ENCODE results near the gene PAN2. TPM values are rescaled to one million over a fixed set of nuclear protein-coding genes. Genes with fewer than 3 reads are reported as not detected.

The PAN2 gene
- total RNA-seq, 4 donors from 2014 or later: 24.2 to 60.1 (median 28.9) TPM

- WGBS, 2 donors: 75 to 77% methylated on average over 11 of the region's 11 CpGs
- no peak for TF ChIP-seq POLR2A (IDR thresholded peaks at IDR 0.05)
- TF ChIP-seq, protein P1, sequence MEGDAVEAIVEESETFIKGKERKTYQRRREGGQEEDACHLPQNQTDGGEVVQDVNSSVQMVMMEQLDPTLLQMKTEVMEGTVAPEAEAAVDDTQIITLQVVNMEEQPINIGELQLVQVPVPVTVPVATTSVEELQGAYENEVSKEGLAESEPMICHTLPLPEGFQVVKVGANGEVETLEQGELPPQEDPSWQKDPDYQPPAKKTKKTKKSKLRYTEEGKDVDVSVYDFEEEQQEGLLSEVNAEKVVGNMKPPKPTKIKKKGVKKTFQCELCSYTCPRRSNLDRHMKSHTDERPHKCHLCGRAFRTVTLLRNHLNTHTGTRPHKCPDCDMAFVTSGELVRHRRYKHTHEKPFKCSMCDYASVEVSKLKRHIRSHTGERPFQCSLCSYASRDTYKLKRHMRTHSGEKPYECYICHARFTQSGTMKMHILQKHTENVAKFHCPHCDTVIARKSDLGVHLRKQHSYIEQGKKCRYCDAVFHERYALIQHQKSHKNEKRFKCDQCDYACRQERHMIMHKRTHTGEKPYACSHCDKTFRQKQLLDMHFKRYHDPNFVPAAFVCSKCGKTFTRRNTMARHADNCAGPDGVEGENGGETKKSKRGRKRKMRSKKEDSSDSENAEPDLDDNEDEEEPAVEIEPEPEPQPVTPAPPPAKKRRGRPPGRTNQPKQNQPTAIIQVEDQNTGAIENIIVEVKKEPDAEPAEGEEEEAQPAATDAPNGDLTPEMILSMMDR (IDR thresholded peaks at IDR 0.05): no peak
- DNase-seq (ENCODE audit: low spot score in 2 of 2): peak in 1 of 2 donors; percentile 43
- H3K4me3 ChIP-seq (ENCODE audit: low read depth, poor library complexity, severe bottlenecking): no peak overlapping the region
- intact Hi-C loops (cut with DNase I; ENCODE audit: low total_unique reads): no loop called here
Observed at GRCh38 chr12:56375598-56376434, 42.0 kb upstream of the PAN2 start.

GRCh38 chr12:56374726-56375597 lies 41.2 kb upstream of the PAN2 start:
- H3K4me3 ChIP-seq (ENCODE audit: low read depth, poor library complexity, severe bottlenecking): no peak overlapping the region
- no peak for TF ChIP-seq POLR2A (IDR thresholded peaks at IDR 0.05)
- TF ChIP-seq, protein P1 (IDR thresholded peaks at IDR 0.05): no peak
- 79 to 84% methylated on average over 7 of the region's 7 CpGs for WGBS, 2 donors
- peak in 1 of 2 donors; percentile 20 for DNase-seq (ENCODE audit: low spot score in 2 of 2)
- intact Hi-C loops (cut with DNase I; ENCODE audit: low total_unique reads): no loop called here

GRCh38 chr12:56373515-56373914 lies 39.7 kb upstream of the PAN2 start:
- WGBS, 2 donors: 91 to 97% methylated on average over 1 of the region's 1 CpG
- H3K4me3 ChIP-seq (ENCODE audit: low read depth, poor library complexity, severe bottlenecking): no peak overlapping the region
- DNase-seq (ENCODE audit: low spot score in 2 of 2): no peak
- no peak for TF ChIP-seq POLR2A (IDR thresholded peaks at IDR 0.05)
- TF ChIP-seq, protein P1 (IDR thresholded peaks at IDR 0.05): no peak
- intact Hi-C loops (cut with DNase I; ENCODE audit: low total_unique reads): no loop called here

GRCh38 chr12:56366948-56367347 lies 33.1 kb upstream of the PAN2 start:
- no peak overlapping the region for H3K4me3 ChIP-seq (ENCODE audit: low read depth, poor library complexity, severe bottlenecking)
- TF ChIP-seq, protein P1 (IDR thresholded peaks at IDR 0.05): no peak
- no peak for TF ChIP-seq POLR2A (IDR thresholded peaks at IDR 0.05)
- WGBS, 2 donors: 87 to 88% methylated on average over 3 of the region's 3 CpGs
- intact Hi-C loops (cut with DNase I; ENCODE audit: low total_unique reads): no loop called here
- no peak for DNase-seq (ENCODE audit: low spot score in 2 of 2)

GRCh38 chr12:56362130-56363059 lies 28.6 kb upstream of the PAN2 start, which contains the start of gene APOF:
TSS of gene APOF (minus strand) at chr12:56362857. CDS start at chr12:56362745, 112 bp downstream.
- H3K4me3 ChIP-seq (ENCODE audit: low read depth, poor library complexity, severe bottlenecking): no peak within 1 kb of the TSS
- TF ChIP-seq, protein P1 (IDR thresholded peaks at IDR 0.05): no peak
- no peak for TF ChIP-seq POLR2A (IDR thresholded peaks at IDR 0.05)
- intact Hi-C loops (cut with DNase I; ENCODE audit: low total_unique reads): no loop called here
- WGBS, 2 donors: 92 to 93% methylated on average over 10 of the region's 10 CpGs
- no peak for DNase-seq (ENCODE audit: low spot score in 2 of 2)

All from lower leg skin (tissue), 4 donors.